GM13976 (cell line): ENCODE results near the gene KRTAP3-2.
A peak's percentile ranks its signal among the peaks of the same experiment; 100 is the strongest.
"Not testable (repeated sequence)": the region's sequence is repeated elsewhere in the genome, so short reads cannot be mapped to it uniquely, and the experiment has no call there.

Experiments used
- DNase-seq: peaks from one replicate; pipeline ENCODE4 v3.0.0; 2012; ENCODE audit warnings: low spot score
- CTCF ChIP-seq: IDR thresholded peaks from 2 replicates; pipeline ENCODE4 v1.5.1; 2012; ENCODE audit warnings: borderline replicate concordance, mild to moderate bottlenecking; ENCODE audit not compliant: insufficient read depth; ENCODE audit errors: extremely low read depth, missing control alignments, control extremely low read depth
- in situ Hi-C: fragments of 300-500 bp; cut with MboI; formaldehyde crosslinking; loops from one replicate; pipeline ENCODE4 v1.12.0; 2022; ENCODE audit warnings: low sequenced_read_pairs, mixed read lengths, inconsistent platforms; ENCODE audit not compliant: unreplicated experiment

KRTAP3-2 gene

GRCh38 chr17:40999563-40999962 lies at the start of gene KRTAP3-2:
KRTAP3-2 (minus strand) TSS chr17:40999906; CDS start chr17:40999853, 53 bp downstream.
- in situ Hi-C loops, DNase-seq: not testable (repeated sequence)

GRCh38 chr17:41049110-41049509 lies 49.4 kb upstream of the KRTAP3-2 start:
- TF ChIP-seq CTCF: no peak
- DNase-seq: peak; percentile 30
- in situ Hi-C loops: no loop called here

- no peak for DNase-seq
- in situ Hi-C loops: no loop called here
- TF ChIP-seq CTCF: no peak
Measured at GRCh38 chr17:41048441-41048840, 48.7 kb upstream of the KRTAP3-2 start.

- DNase-seq, in situ Hi-C loops: not testable (repeated sequence)
Measured at GRCh38 chr17:41046735-41047465, 47.2 kb upstream of the KRTAP3-2 start, which contains the start of gene KRTAP2-1. KRTAP2-1 (minus strand) TSS chr17:41047316; CDS start chr17:41047267, 49 bp downstream.

- no peak for TF ChIP-seq CTCF
- in situ Hi-C loops: no loop called here
Measured at GRCh38 chr17:41042953-41043352, 43.2 kb upstream of the KRTAP3-2 start.

GRCh38 chr17:41040783-41041571 lies 41.3 kb upstream of the KRTAP3-2 start, which contains the start of gene KRTAP1-1:
KRTAP1-1 (minus strand) TSS chr17:41041450; CDS start chr17:41041397, 53 bp downstream.
- in situ Hi-C loops, DNase-seq: not testable (repeated sequence)

More at GRCh38 chr17:41042953-41043352, 43.2 kb upstream of the KRTAP3-2 start:
- no peak for DNase-seq

GRCh38 chr17:41037853-41038350 lies 38.2 kb upstream of the KRTAP3-2 start:
- no peak for TF ChIP-seq CTCF
- in situ Hi-C loops: no loop called here
- no peak for DNase-seq

GRCh38 chr17:41034346-41034935 lies 34.7 kb upstream of the KRTAP3-2 start, which contains the start of gene KRTAP1-3:
KRTAP1-3 (minus strand) TSS chr17:41034874; CDS start chr17:41034821, 53 bp downstream.
- DNase-seq, in situ Hi-C loops: not testable (repeated sequence)
